ENCODE measurements around the gene GABRB3. TPM values are rescaled to one million over a fixed set of nuclear protein-coding genes. Genes with fewer than 3 reads are reported as not detected.

Gene GABRB3
- total and polyA plus RNA-seq, 4 donors = 0.09 to 1.2 (median 0.50) TPM

- Histone ChIP-seq H3K9ac (ENCODE audit: low read depth in 1 of 2, low read length in 2 of 2) (no peak overlapping the region), H3K4me3 (ENCODE audit: low read depth in 1 of 3, low read length in 3 of 3) (no peak overlapping the region), H3K36me3 (ENCODE audit: control insufficient read depth in 4 of 4, insufficient read depth in 3 of 4, low read depth in 1 of 4, low read length in 3 of 4) (no peaks in the 10 kb centered on the region), H3K4me1 (ENCODE audit: control insufficient read depth in 4 of 4, insufficient read depth in 4 of 4, low read length in 3 of 4) (no peaks in the 10 kb centered on the region), H3K27me3 (ENCODE audit: control insufficient read depth in 4 of 4, insufficient read depth in 4 of 4, low read length in 3 of 4) (no peaks in the 10 kb centered on the region), H3K27ac (ENCODE audit: low read depth in 1 of 2, low read length in 2 of 2) (no peak overlapping the region), H3K9me3 (ENCODE audit: control insufficient read depth in 4 of 4, low read length in 3 of 4) (peaks cover 0 to 6% (median 0%) of the 10 kb centered on the region in 4 donors)
- 40% methylated on average over 4 of the region's 4 CpGs for WGBS
- no peak for DNase-seq (ENCODE audit: low spot score)
- TF ChIP-seq YY1 (IDR thresholded peaks at IDR 0.05) (no peak), SP1 (IDR thresholded peaks at IDR 0.05) (no peak), EGR1 (IDR thresholded peaks at IDR 0.05; ENCODE audit: low read depth in 2 of 2) (no peak), ATF3 (IDR thresholded peaks at IDR 0.05) (no peak), RXRA (IDR thresholded peaks at IDR 0.05) (no peak), NR2F2 (IDR thresholded peaks at IDR 0.05) (no peak), HNF4A (conservative IDR thresholded peaks at IDR 0.05) (no peak), TAF1 (conservative IDR thresholded peaks at IDR 0.05) (no peak), CTCF (IDR thresholded peaks at IDR 0.05; ENCODE audit: low read depth, low read length, missing input control) (no peak), HNF4G (IDR thresholded peaks at IDR 0.05) (no peak), FOXA2 (IDR thresholded peaks at IDR 0.05) (no peak), MAX (IDR thresholded peaks at IDR 0.05) (no peak), JUND (IDR thresholded peaks at IDR 0.05) (no peak), RAD21 (IDR thresholded peaks at IDR 0.05) (no peak), FOXA1 (IDR thresholded peaks at IDR 0.05) (no peak), REST (IDR thresholded peaks at IDR 0.05) (no peak), GABPA (IDR thresholded peaks at IDR 0.05 in 1 of 2, conservative IDR thresholded peaks at IDR 0.05 in 1 of 2) (no peak), ZBTB33 (IDR thresholded peaks at IDR 0.05) (no peak)
Measured at GRCh38 chr15:26632500-26632899, 140.4 kb downstream of the GABRB3 start.
